ENCODE results near the gene PPEF1.

DNA sequence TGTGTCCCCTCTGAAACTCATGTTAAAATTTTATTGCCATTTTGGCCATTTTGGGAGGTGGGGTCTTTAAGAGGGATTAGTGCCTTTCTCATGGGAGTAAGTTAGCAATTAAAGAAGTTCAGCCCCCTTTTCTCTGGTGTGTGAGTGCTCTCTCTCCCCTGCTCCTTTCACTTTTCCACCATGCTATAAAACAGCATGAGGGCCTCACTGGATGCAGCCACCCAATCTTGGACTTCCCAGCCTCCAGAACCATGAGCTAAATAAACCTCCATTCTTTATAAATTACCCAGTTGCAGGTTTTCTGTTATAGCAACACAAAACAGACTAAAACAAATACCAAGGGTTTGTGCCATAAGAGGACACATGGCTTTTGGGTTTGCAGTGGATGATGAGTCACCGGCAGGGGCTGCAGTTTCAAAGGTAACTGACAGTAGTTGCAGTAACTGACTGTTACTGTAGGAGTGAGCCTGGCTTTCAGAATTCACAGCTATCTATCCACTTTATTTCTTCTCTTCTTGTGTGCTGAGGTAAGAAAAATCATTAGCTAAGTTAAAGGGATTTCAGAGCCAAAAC is 121.5 kb downstream of the PPEF1 start:
- TF ChIP-seq, protein P1, sequence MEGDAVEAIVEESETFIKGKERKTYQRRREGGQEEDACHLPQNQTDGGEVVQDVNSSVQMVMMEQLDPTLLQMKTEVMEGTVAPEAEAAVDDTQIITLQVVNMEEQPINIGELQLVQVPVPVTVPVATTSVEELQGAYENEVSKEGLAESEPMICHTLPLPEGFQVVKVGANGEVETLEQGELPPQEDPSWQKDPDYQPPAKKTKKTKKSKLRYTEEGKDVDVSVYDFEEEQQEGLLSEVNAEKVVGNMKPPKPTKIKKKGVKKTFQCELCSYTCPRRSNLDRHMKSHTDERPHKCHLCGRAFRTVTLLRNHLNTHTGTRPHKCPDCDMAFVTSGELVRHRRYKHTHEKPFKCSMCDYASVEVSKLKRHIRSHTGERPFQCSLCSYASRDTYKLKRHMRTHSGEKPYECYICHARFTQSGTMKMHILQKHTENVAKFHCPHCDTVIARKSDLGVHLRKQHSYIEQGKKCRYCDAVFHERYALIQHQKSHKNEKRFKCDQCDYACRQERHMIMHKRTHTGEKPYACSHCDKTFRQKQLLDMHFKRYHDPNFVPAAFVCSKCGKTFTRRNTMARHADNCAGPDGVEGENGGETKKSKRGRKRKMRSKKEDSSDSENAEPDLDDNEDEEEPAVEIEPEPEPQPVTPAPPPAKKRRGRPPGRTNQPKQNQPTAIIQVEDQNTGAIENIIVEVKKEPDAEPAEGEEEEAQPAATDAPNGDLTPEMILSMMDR (conservative IDR thresholded peaks at IDR 0.05), result no peak
- no peak for TF ChIP-seq ZFX (IDR thresholded peaks at IDR 0.05)

All from C4-2B (cell line).